ENCODE measurements around the gene TARDBP.

TARDBP gene

GRCh38 chr1:11026903-11027302, 14.4 kb downstream of the TARDBP start:
- no peaks in the 10 kb centered on the region for H3K79me2 ChIP-seq (ENCODE audit: insufficient read depth, low read length)
- H3K27me3 ChIP-seq (ENCODE audit: insufficient read depth, low read length), result no peaks in the 10 kb centered on the region
- H3K36me3 ChIP-seq (ENCODE audit: insufficient read depth, low read length), result peaks cover 69% of the 10 kb centered on the region
- H3K9me2 ChIP-seq (ENCODE audit: low read depth, low read length), result no peaks in the 10 kb centered on the region
- no peak overlapping the region for H3K9ac ChIP-seq (ENCODE audit: low read length)
- H3F3A ChIP-seq (ENCODE audit: insufficient read depth, low read length), result no peaks in the 10 kb centered on the region
- no peaks in the 10 kb centered on the region for H4K20me1 ChIP-seq (ENCODE audit: insufficient read depth, low read length)
- H2AFZ ChIP-seq (ENCODE audit: low read length), result no peak overlapping the region
- H3K4me1 ChIP-seq (ENCODE audit: insufficient read depth, low read length, severe bottlenecking), result no peaks in the 10 kb centered on the region
- no peak overlapping the region for H3K4me2 ChIP-seq (ENCODE audit: low read length)
- H3K4me3 ChIP-seq (ENCODE audit: low read depth, low read length, poor library complexity, severe bottlenecking), result no peak overlapping the region
- no peak overlapping the region for H3K27ac ChIP-seq (ENCODE audit: low read depth, low read length, poor library complexity, severe bottlenecking)
- no peaks in the 10 kb centered on the region for H3K9me3 ChIP-seq (ENCODE audit: low read length)
- TF ChIP-seq EZH2 (IDR thresholded peaks at IDR 0.05; ENCODE audit: borderline replicate concordance, low read length) (no peak), CTCF (IDR thresholded peaks at IDR 0.05; ENCODE audit: low read length) (no peak)

- no peaks in the 10 kb centered on the region for H3K27me3 ChIP-seq (ENCODE audit: insufficient read depth, low read length)
- no peaks in the 10 kb centered on the region for H3K9me3 ChIP-seq (ENCODE audit: low read length)
- no peak overlapping the region for H2AFZ ChIP-seq (ENCODE audit: low read length)
- no peaks in the 10 kb centered on the region for H3K9me2 ChIP-seq (ENCODE audit: low read depth, low read length)
- no peak overlapping the region for H3K9ac ChIP-seq (ENCODE audit: low read length)
- H4K20me1 ChIP-seq (ENCODE audit: insufficient read depth, low read length), result no peaks in the 10 kb centered on the region
- H3K4me2 ChIP-seq (ENCODE audit: low read length), result no peak overlapping the region
- H3K79me2 ChIP-seq (ENCODE audit: insufficient read depth, low read length), result no peaks in the 10 kb centered on the region
- no peaks in the 10 kb centered on the region for H3K4me1 ChIP-seq (ENCODE audit: insufficient read depth, low read length, severe bottlenecking)
- no peak overlapping the region for H3K4me3 ChIP-seq (ENCODE audit: low read depth, low read length, poor library complexity, severe bottlenecking)
- TF ChIP-seq EZH2 (IDR thresholded peaks at IDR 0.05; ENCODE audit: borderline replicate concordance, low read length) (no peak), CTCF (IDR thresholded peaks at IDR 0.05; ENCODE audit: low read length) (no peak)
- H3K36me3 ChIP-seq (ENCODE audit: insufficient read depth, low read length), result peaks cover 65% of the 10 kb centered on the region
- H3F3A ChIP-seq (ENCODE audit: insufficient read depth, low read length), result no peaks in the 10 kb centered on the region
- no peak overlapping the region for H3K27ac ChIP-seq (ENCODE audit: low read depth, low read length, poor library complexity, severe bottlenecking)
These were observed 14.9 kb downstream of the TARDBP start for GRCh38 chr1:11027316-11027715.

GRCh38 chr1:11028018-11028417, 15.6 kb downstream of the TARDBP start:
- no peaks in the 10 kb centered on the region for H3K79me2 ChIP-seq (ENCODE audit: insufficient read depth, low read length)
- H3K4me3 ChIP-seq (ENCODE audit: low read depth, low read length, poor library complexity, severe bottlenecking), result no peak overlapping the region
- no peaks in the 10 kb centered on the region for H3K27me3 ChIP-seq (ENCODE audit: insufficient read depth, low read length)
- H3K9me2 ChIP-seq (ENCODE audit: low read depth, low read length), result no peaks in the 10 kb centered on the region
- H3K27ac ChIP-seq (ENCODE audit: low read depth, low read length, poor library complexity, severe bottlenecking), result no peak overlapping the region
- H3K36me3 ChIP-seq (ENCODE audit: insufficient read depth, low read length), result peaks cover 58% of the 10 kb centered on the region
- TF ChIP-seq EZH2 (IDR thresholded peaks at IDR 0.05; ENCODE audit: borderline replicate concordance, low read length) (no peak), CTCF (IDR thresholded peaks at IDR 0.05; ENCODE audit: low read length) (no peak)
- H3K9ac ChIP-seq (ENCODE audit: low read length), result no peak overlapping the region
- no peak overlapping the region for H3K4me2 ChIP-seq (ENCODE audit: low read length)
- no peak overlapping the region for H2AFZ ChIP-seq (ENCODE audit: low read length)
- H3F3A ChIP-seq (ENCODE audit: insufficient read depth, low read length), result no peaks in the 10 kb centered on the region
- H3K9me3 ChIP-seq (ENCODE audit: low read length), result no peaks in the 10 kb centered on the region
- H3K4me1 ChIP-seq (ENCODE audit: insufficient read depth, low read length, severe bottlenecking), result no peaks in the 10 kb centered on the region
- no peaks in the 10 kb centered on the region for H4K20me1 ChIP-seq (ENCODE audit: insufficient read depth, low read length)

Data from OCI-LY1 (cell line).